SK-N-SH treated with all-trans-retinoic acid at 6 μM for 48 hours (cell line): Measurements from ENCODE around the gene TAS2R5.

Source experiments
- ATAC-seq: fragments of 200-7000 bp; cut with Tn5 transposase; 3 replicates; pipeline ENCODE4 v1.9.1; 2020; ENCODE audit warnings: mild to moderate bottlenecking, moderate library complexity
- BACH2 ChIP-seq: fragments of 250-450 bp; sonication (Bioruptor Pico); IDR thresholded peaks from 2 replicates; pipeline ENCODE4 v1.9.0; 2021; ENCODE audit warnings: mild to moderate bottlenecking, borderline replicate concordance
- CSRNP3 ChIP-seq: fragments of 250-450 bp; sonication (Bioruptor Pico); IDR thresholded peaks from 2 replicates; pipeline ENCODE4 v1.5.1; 2021; ENCODE audit warnings: mild to moderate bottlenecking, moderate library complexity
- ESRRG ChIP-seq: fragments of 250-450 bp; sonication (Bioruptor Pico); IDR thresholded peaks from 2 replicates; pipeline ENCODE4 v1.6.1; 2021; ENCODE audit warnings: mild to moderate bottlenecking
- GLIS3 ChIP-seq: fragments of 250-450 bp; sonication (Bioruptor Pico); IDR thresholded peaks from 2 replicates; pipeline ENCODE4 v1.5.0; 2020; ENCODE audit warnings: mild to moderate bottlenecking, moderate library complexity
- ISL1 ChIP-seq: fragments of 250-450 bp; sonication (Bioruptor Pico); IDR thresholded peaks from 2 replicates; pipeline ENCODE4 v2.1.2; 2022; ENCODE audit warnings: mild to moderate bottlenecking, moderate library complexity
- OSR1 ChIP-seq: fragments of 250-450 bp; sonication (Bioruptor Pico); IDR thresholded peaks from 2 replicates; pipeline ENCODE4 v1.8.0; 2022; ENCODE audit warnings: moderate library complexity, mild to moderate bottlenecking, inconsistent platforms
- PPARA ChIP-seq: fragments of 250-450 bp; sonication (Bioruptor Pico); IDR thresholded peaks from 2 replicates; pipeline ENCODE4 v1.5.0; 2020; ENCODE audit warnings: mild to moderate bottlenecking, borderline replicate concordance
- RARB ChIP-seq: fragments of 250-450 bp; sonication (Bioruptor Pico); IDR thresholded peaks from 2 replicates; pipeline ENCODE4 v1.8.0; 2021; ENCODE audit warnings: mild to moderate bottlenecking, moderate library complexity
- SNAI2 ChIP-seq: fragments of 250-450 bp; sonication (Bioruptor Pico); IDR thresholded peaks from 2 replicates; pipeline ENCODE4 v1.5.0; 2020; ENCODE audit warnings: mild to moderate bottlenecking, moderate library complexity
- TCF4 ChIP-seq: fragments of 250-450 bp; sonication (Bioruptor Pico); IDR thresholded peaks from 2 replicates; pipeline ENCODE4 v1.8.0; 2021; ENCODE audit warnings: mild to moderate bottlenecking, moderate library complexity, borderline replicate concordance
- TOX ChIP-seq: fragments of 250-450 bp; sonication (Bioruptor Pico); IDR thresholded peaks from 2 replicates; pipeline ENCODE4 v1.8.0; 2021; ENCODE audit warnings: mild to moderate bottlenecking, moderate library complexity, borderline replicate concordance
- ZC3H10 ChIP-seq: fragments of 250-450 bp; sonication (Bioruptor Pico); IDR thresholded peaks from 2 replicates; pipeline ENCODE4 v1.5.1; 2021; ENCODE audit warnings: mild to moderate bottlenecking, moderate library complexity
- ZFP3 ChIP-seq: fragments of 250-450 bp; sonication (Bioruptor Pico); IDR thresholded peaks from 2 replicates; pipeline ENCODE4 v1.5.0; 2020; ENCODE audit warnings: mild to moderate bottlenecking, moderate library complexity
- ZFP30 ChIP-seq: fragments of 450-650 bp; formaldehyde crosslinking; IDR thresholded peaks from 2 replicates; pipeline ENCODE4 v1.5.0; 2022; ENCODE audit warnings: mild to moderate bottlenecking, moderate library complexity
- ZNF565 ChIP-seq: fragments of 450-650 bp; formaldehyde crosslinking; conservative IDR thresholded peaks from 2 replicates; pipeline ENCODE4 v1.5.0; 2020; ENCODE audit warnings: low read depth, mild to moderate bottlenecking, moderate library complexity
- ZNF70 ChIP-seq: fragments of 450-650 bp; formaldehyde crosslinking; IDR thresholded peaks from 2 replicates; pipeline ENCODE4 v1.5.0; 2020; ENCODE audit warnings: mild to moderate bottlenecking, moderate library complexity
- ZNF8 ChIP-seq: fragments of 450-650 bp; formaldehyde crosslinking; IDR thresholded peaks from 2 replicates; pipeline ENCODE4 v1.5.0; 2020; ENCODE audit warnings: mild to moderate bottlenecking, moderate library complexity
- TF ChIP-seq, protein P1 (sequence below): fragments of 250-450 bp; sonication (Bioruptor Pico); IDR thresholded peaks from 2 replicates; pipeline ENCODE4 v1.8.0; 2021; ENCODE audit warnings: low read depth, mild to moderate bottlenecking, moderate library complexity, borderline replicate concordance
- TF ChIP-seq, protein P2 (sequence below): fragments of 250-450 bp; sonication (Bioruptor Pico); IDR thresholded peaks from 2 replicates; pipeline ENCODE4 v1.5.0; 2020; ENCODE audit warnings: mild to moderate bottlenecking, moderate library complexity
- TF ChIP-seq, protein P3 (sequence below): fragments of 250-450 bp; sonication (Bioruptor Pico); IDR thresholded peaks from 2 replicates; pipeline ENCODE4 v1.5.1; 2020; ENCODE audit warnings: low read depth, mild to moderate bottlenecking, moderate library complexity

Gene TAS2R5

DNA sequence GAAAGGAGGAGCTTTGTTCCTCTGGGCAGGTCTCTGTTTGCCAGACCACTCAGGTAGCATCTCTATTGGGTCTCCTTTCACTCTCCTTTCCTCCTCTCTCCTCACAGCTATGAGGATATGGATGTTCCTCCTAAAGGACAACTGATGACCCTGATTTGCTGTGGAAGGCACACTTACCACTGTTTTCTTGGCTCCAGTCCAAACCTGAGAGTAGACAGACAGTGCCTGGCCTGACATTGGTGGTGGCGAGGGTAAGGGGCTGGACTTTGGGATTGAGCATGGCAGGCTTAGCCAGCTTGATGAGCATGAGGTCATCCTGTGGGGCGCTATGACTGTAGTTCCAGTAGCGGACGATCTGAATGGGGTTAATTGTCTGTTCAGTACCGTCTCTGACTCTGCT is 47.7 kb downstream of the TAS2R5 start:
- TF ChIP-seq ZC3H10 (CRISPR knock-in tag), result no peak
- TF ChIP-seq ZNF565 (CRISPR knock-in tag), result no peak
- TF ChIP-seq, protein P1, sequence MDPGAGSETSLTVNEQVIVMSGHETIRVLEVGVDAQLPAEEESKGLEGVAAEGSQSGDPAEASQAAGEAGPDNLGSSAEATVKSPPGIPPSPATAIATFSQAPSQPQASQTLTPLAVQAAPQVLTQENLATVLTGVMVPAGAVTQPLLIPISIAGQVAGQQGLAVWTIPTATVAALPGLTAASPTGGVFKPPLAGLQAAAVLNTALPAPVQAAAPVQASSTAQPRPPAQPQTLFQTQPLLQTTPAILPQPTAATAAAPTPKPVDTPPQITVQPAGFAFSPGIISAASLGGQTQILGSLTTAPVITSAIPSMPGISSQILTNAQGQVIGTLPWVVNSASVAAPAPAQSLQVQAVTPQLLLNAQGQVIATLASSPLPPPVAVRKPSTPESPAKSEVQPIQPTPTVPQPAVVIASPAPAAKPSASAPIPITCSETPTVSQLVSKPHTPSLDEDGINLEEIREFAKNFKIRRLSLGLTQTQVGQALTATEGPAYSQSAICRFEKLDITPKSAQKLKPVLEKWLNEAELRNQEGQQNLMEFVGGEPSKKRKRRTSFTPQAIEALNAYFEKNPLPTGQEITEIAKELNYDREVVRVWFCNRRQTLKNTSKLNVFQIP, result no peak
- no peak for TF ChIP-seq TOX (CRISPR knock-in tag)
- TF ChIP-seq ZNF70, result no peak
- TF ChIP-seq SNAI2, result no peak
- TF ChIP-seq PPARA (CRISPR knock-in tag), result no peak
- TF ChIP-seq, protein P2, sequence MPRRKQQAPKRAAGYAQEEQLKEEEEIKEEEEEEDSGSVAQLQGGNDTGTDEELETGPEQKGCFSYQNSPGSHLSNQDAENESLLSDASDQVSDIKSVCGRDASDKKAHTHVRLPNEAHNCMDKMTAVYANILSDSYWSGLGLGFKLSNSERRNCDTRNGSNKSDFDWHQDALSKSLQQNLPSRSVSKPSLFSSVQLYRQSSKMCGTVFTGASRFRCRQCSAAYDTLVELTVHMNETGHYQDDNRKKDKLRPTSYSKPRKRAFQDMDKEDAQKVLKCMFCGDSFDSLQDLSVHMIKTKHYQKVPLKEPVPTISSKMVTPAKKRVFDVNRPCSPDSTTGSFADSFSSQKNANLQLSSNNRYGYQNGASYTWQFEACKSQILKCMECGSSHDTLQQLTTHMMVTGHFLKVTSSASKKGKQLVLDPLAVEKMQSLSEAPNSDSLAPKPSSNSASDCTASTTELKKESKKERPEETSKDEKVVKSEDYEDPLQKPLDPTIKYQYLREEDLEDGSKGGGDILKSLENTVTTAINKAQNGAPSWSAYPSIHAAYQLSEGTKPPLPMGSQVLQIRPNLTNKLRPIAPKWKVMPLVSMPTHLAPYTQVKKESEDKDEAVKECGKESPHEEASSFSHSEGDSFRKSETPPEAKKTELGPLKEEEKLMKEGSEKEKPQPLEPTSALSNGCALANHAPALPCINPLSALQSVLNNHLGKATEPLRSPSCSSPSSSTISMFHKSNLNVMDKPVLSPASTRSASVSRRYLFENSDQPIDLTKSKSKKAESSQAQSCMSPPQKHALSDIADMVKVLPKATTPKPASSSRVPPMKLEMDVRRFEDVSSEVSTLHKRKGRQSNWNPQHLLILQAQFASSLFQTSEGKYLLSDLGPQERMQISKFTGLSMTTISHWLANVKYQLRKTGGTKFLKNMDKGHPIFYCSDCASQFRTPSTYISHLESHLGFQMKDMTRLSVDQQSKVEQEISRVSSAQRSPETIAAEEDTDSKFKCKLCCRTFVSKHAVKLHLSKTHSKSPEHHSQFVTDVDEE (CRISPR knock-in tag), result no peak
- no peak for TF ChIP-seq ZNF8 (CRISPR knock-in tag)
- no peak for TF ChIP-seq ESRRG
- TF ChIP-seq GLIS3 (CRISPR knock-in tag), result no peak
- no peak for TF ChIP-seq ISL1 (CRISPR knock-in tag)
- TF ChIP-seq RARB, result no peak
- no peak for TF ChIP-seq CSRNP3 (CRISPR knock-in tag)
- TF ChIP-seq, protein P3, sequence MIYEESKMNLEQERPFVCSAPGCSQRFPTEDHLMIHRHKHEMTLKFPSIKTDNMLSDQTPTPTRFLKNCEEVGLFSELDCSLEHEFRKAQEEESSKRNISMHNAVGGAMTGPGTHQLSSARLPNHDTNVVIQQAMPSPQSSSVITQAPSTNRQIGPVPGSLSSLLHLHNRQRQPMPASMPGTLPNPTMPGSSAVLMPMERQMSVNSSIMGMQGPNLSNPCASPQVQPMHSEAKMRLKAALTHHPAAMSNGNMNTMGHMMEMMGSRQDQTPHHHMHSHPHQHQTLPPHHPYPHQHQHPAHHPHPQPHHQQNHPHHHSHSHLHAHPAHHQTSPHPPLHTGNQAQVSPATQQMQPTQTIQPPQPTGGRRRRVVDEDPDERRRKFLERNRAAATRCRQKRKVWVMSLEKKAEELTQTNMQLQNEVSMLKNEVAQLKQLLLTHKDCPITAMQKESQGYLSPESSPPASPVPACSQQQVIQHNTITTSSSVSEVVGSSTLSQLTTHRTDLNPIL (CRISPR knock-in tag), result no peak
- TF ChIP-seq ZFP3, result no peak

DNA sequence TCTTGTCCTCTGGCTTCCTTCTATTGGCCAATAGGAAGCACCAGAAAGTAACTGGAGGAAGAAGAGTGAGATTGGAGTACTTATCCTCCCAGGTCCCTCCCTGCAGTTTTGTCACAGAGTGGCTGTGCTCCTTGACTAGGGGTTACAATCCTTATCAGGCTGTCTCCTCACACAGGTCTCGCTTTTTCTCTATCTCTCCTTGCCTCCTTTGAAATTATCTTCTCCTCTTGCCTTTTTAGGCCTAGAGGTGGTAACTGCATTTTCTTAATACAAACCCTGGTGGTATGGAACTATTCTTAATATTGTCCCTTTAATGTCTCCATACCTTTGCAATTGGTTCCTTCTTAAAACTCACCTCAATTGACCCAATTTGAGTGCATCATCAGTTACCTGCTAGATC is 48.6 kb downstream of the TAS2R5 start:
- ATAC-seq, result no peak
- TF ChIP-seq TOX (CRISPR knock-in tag), result no peak
- no peak for TF ChIP-seq GLIS3 (CRISPR knock-in tag)
- no peak for TF ChIP-seq ZNF70
- TF ChIP-seq, protein P3 (CRISPR knock-in tag), result no peak
- TF ChIP-seq ZFP30, result no peak
- no peak for TF ChIP-seq ZNF565 (CRISPR knock-in tag)
- no peak for TF ChIP-seq ESRRG
- no peak for TF ChIP-seq ZNF8 (CRISPR knock-in tag)
- TF ChIP-seq CSRNP3 (CRISPR knock-in tag), result no peak
- no peak for TF ChIP-seq ISL1 (CRISPR knock-in tag)
- no peak for TF ChIP-seq ZC3H10 (CRISPR knock-in tag)
- TF ChIP-seq TCF4, result no peak
- TF ChIP-seq, protein P2 (CRISPR knock-in tag), result no peak
- TF ChIP-seq OSR1 (CRISPR knock-in tag), result no peak
- TF ChIP-seq PPARA (CRISPR knock-in tag), result no peak
- no peak for TF ChIP-seq SNAI2
- TF ChIP-seq BACH2, result no peak

More for the DNA sequence above, 47.7 kb downstream of the TAS2R5 start:
- no peak for ATAC-seq
